Measurements from ENCODE around the gene ZNF462.
"Not testable (repeated sequence)": the region's sequence is repeated elsewhere in the genome, so short reads cannot be mapped to it uniquely, and the experiment has no call there.

Gene ZNF462

GRCh38 chr9:106970219-106970975 is 107.4 kb downstream of the ZNF462 start:
- no peak overlapping the region for H3K4me3 ChIP-seq (ENCODE audit: low read depth in 1 of 2, low read length in 2 of 2)
- H3K27me3 ChIP-seq (ENCODE audit: control insufficient read depth in 1 of 2, insufficient read depth in 2 of 2, low read length in 2 of 2), result no peaks in the 10 kb centered on the region
- H3K9ac ChIP-seq (ENCODE audit: low read length), result no peak overlapping the region
- no peak overlapping the region for H3K27ac ChIP-seq (ENCODE audit: low read depth, low read length)
- no peaks in the 10 kb centered on the region for H3K9me3 ChIP-seq (ENCODE audit: low read length)
- peaks cover 33% of the 10 kb centered on the region for H3K36me3 ChIP-seq (ENCODE audit: insufficient read depth, low read length)
- peaks cover 15% of the 10 kb centered on the region for H3K4me1 ChIP-seq (ENCODE audit: insufficient read depth, low read length)

GRCh38 chr9:106970976-106971457 is 108.1 kb downstream of the ZNF462 start:
- no peak overlapping the region for H3K27ac ChIP-seq (ENCODE audit: low read depth, low read length)
- peaks cover 37% of the 10 kb centered on the region for H3K36me3 ChIP-seq (ENCODE audit: insufficient read depth, low read length)
- H3K4me3 ChIP-seq (ENCODE audit: low read depth in 1 of 2, low read length in 2 of 2), result no peak overlapping the region
- no peaks in the 10 kb centered on the region for H3K9me3 ChIP-seq (ENCODE audit: low read length)
- H3K27me3 ChIP-seq (ENCODE audit: control insufficient read depth in 1 of 2, insufficient read depth in 2 of 2, low read length in 2 of 2), result no peaks in the 10 kb centered on the region
- H3K9ac ChIP-seq (ENCODE audit: low read length), result no peak overlapping the region
- H3K4me1 ChIP-seq (ENCODE audit: insufficient read depth, low read length), result peaks cover 15% of the 10 kb centered on the region

GRCh38 chr9:106972082-106972481 is 109.1 kb downstream of the ZNF462 start:
- Histone ChIP-seq H3K4me3 (ENCODE audit: low read depth in 1 of 2, low read length in 2 of 2) (no peak overlapping the region), H3K36me3 (ENCODE audit: insufficient read depth, low read length) (peaks cover 48% of the 10 kb centered on the region), H3K27me3 (ENCODE audit: control insufficient read depth in 1 of 2, insufficient read depth in 2 of 2, low read length in 2 of 2) (no peaks in the 10 kb centered on the region), H3K27ac (ENCODE audit: low read depth, low read length) (no peak overlapping the region), H3K9me3 (ENCODE audit: low read length) (no peaks in the 10 kb centered on the region), H3K9ac (ENCODE audit: low read length) (no peak overlapping the region), H3K4me1 (ENCODE audit: insufficient read depth, low read length) (peaks cover 15% of the 10 kb centered on the region)

- Histone ChIP-seq H3K27ac (ENCODE audit: low read depth, low read length) (no peak overlapping the region), H3K9ac (ENCODE audit: low read length) (no peak overlapping the region), H3K36me3 (ENCODE audit: insufficient read depth, low read length) (peaks cover 58% of the 10 kb centered on the region), H3K27me3 (ENCODE audit: control insufficient read depth in 1 of 2, insufficient read depth in 2 of 2, low read length in 2 of 2) (no peaks in the 10 kb centered on the region), H3K4me1 (ENCODE audit: insufficient read depth, low read length) (peaks cover 5% of the 10 kb centered on the region), H3K4me3 (ENCODE audit: low read depth in 1 of 2, low read length in 2 of 2) (no peak overlapping the region), H3K9me3 (ENCODE audit: low read length) (no peaks in the 10 kb centered on the region)
Measured at GRCh38 chr9:106974341-106974740, 111.4 kb downstream of the ZNF462 start.

GRCh38 chr9:106976772-106977171 is 113.8 kb downstream of the ZNF462 start:
- peaks cover 4% of the 10 kb centered on the region for H3K4me1 ChIP-seq (ENCODE audit: insufficient read depth, low read length)
- no peak overlapping the region for H3K4me3 ChIP-seq (ENCODE audit: low read depth in 1 of 2, low read length in 2 of 2)
- no peak overlapping the region for H3K9ac ChIP-seq (ENCODE audit: low read length)
- H3K27ac ChIP-seq (ENCODE audit: low read depth, low read length), result no peak overlapping the region
- H3K27me3 ChIP-seq (ENCODE audit: control insufficient read depth in 1 of 2, insufficient read depth in 2 of 2, low read length in 2 of 2), result no peaks in the 10 kb centered on the region
- peaks cover 61% of the 10 kb centered on the region for H3K36me3 ChIP-seq (ENCODE audit: insufficient read depth, low read length)
- H3K9me3 ChIP-seq (ENCODE audit: low read length), result no peaks in the 10 kb centered on the region

GRCh38 chr9:106980551-106981101 is 117.7 kb downstream of the ZNF462 start:
- Histone ChIP-seq H3K9ac (ENCODE audit: low read length) (no peak overlapping the region), H3K9me3 (ENCODE audit: low read length) (no peaks in the 10 kb centered on the region), H3K36me3 (ENCODE audit: insufficient read depth, low read length) (peaks cover 42% of the 10 kb centered on the region), H3K4me1 (ENCODE audit: insufficient read depth, low read length) (peaks cover 4% of the 10 kb centered on the region), H3K27me3 (ENCODE audit: control insufficient read depth in 1 of 2, insufficient read depth in 2 of 2, low read length in 2 of 2) (no peaks in the 10 kb centered on the region), H3K4me3 (ENCODE audit: low read depth in 1 of 2, low read length in 2 of 2) (no peak overlapping the region), H3K27ac (ENCODE audit: low read depth, low read length) (no peak overlapping the region)

GRCh38 chr9:106981396-106982287 is 118.7 kb downstream of the ZNF462 start:
- H3K9ac ChIP-seq (ENCODE audit: low read length), result no peak overlapping the region
- H3K27ac ChIP-seq (ENCODE audit: low read depth, low read length), result no peak overlapping the region
- H3K4me3 ChIP-seq (ENCODE audit: low read depth in 1 of 2, low read length in 2 of 2), result no peak overlapping the region
- no peaks in the 10 kb centered on the region for H3K27me3 ChIP-seq (ENCODE audit: control insufficient read depth in 1 of 2, insufficient read depth in 2 of 2, low read length in 2 of 2)
- peaks cover 35% of the 10 kb centered on the region for H3K36me3 ChIP-seq (ENCODE audit: insufficient read depth, low read length)
- peaks cover 4% of the 10 kb centered on the region for H3K4me1 ChIP-seq (ENCODE audit: insufficient read depth, low read length)
- H3K9me3 ChIP-seq (ENCODE audit: low read length), result no peaks in the 10 kb centered on the region

GRCh38 chr9:106982636-106983035 is 119.7 kb downstream of the ZNF462 start:
- Histone ChIP-seq H3K27ac (ENCODE audit: low read depth, low read length) (no peak overlapping the region), H3K36me3 (ENCODE audit: insufficient read depth, low read length) (peaks cover 26% of the 10 kb centered on the region), H3K9me3 (ENCODE audit: low read length) (no peaks in the 10 kb centered on the region), H3K4me3 (ENCODE audit: low read depth in 1 of 2, low read length in 2 of 2) (no peak overlapping the region), H3K4me1 (ENCODE audit: insufficient read depth, low read length) (peaks cover 4% of the 10 kb centered on the region), H3K9ac (ENCODE audit: low read length) (no peak overlapping the region), H3K27me3 (ENCODE audit: control insufficient read depth in 1 of 2, insufficient read depth in 2 of 2, low read length in 2 of 2) (no peaks in the 10 kb centered on the region)

GRCh38 chr9:106983346-106983745 is 120.4 kb downstream of the ZNF462 start:
- Histone ChIP-seq H3K27me3 (ENCODE audit: control insufficient read depth in 1 of 2, insufficient read depth in 2 of 2, low read length in 2 of 2) (no peaks in the 10 kb centered on the region), H3K4me3 (ENCODE audit: low read depth in 1 of 2, low read length in 2 of 2) (no peak overlapping the region), H3K9ac (ENCODE audit: low read length) (no peak overlapping the region), H3K27ac (ENCODE audit: low read depth, low read length) (no peak overlapping the region), H3K36me3 (ENCODE audit: insufficient read depth, low read length) (peaks cover 32% of the 10 kb centered on the region), H3K9me3 (ENCODE audit: low read length) (no peaks in the 10 kb centered on the region), H3K4me1 (ENCODE audit: insufficient read depth, low read length) (peaks cover 4% of the 10 kb centered on the region)

- H3K27ac ChIP-seq (ENCODE audit: low read depth, low read length); H3K9me3 ChIP-seq (ENCODE audit: low read length); H3K9ac ChIP-seq (ENCODE audit: low read length); H3K4me3 ChIP-seq (ENCODE audit: low read depth in 1 of 2, low read length in 2 of 2); H3K27me3 ChIP-seq (ENCODE audit: control insufficient read depth in 1 of 2, insufficient read depth in 2 of 2, low read length in 2 of 2); H3K4me1 ChIP-seq (ENCODE audit: insufficient read depth, low read length): not testable (repeated sequence)
- peaks cover 21% of the 10 kb centered on the region for H3K36me3 ChIP-seq (ENCODE audit: insufficient read depth, low read length)
Measured at GRCh38 chr9:106989904-106990303, 126.9 kb downstream of the ZNF462 start.

- H3K36me3 ChIP-seq (ENCODE audit: insufficient read depth, low read length), result peaks cover 21% of the 10 kb centered on the region
- no peak overlapping the region for H3K4me3 ChIP-seq (ENCODE audit: low read depth in 1 of 2, low read length in 2 of 2)
- no peaks in the 10 kb centered on the region for H3K27me3 ChIP-seq (ENCODE audit: control insufficient read depth in 1 of 2, insufficient read depth in 2 of 2, low read length in 2 of 2)
- no peak overlapping the region for H3K27ac ChIP-seq (ENCODE audit: low read depth, low read length)
- H3K9ac ChIP-seq (ENCODE audit: low read length), result no peak overlapping the region
- no peaks in the 10 kb centered on the region for H3K9me3 ChIP-seq (ENCODE audit: low read length)
- H3K4me1 ChIP-seq (ENCODE audit: insufficient read depth, low read length), result peaks cover 9% of the 10 kb centered on the region
Measured at GRCh38 chr9:106992186-106992585, 129.2 kb downstream of the ZNF462 start.

Data from muscle layer of colon (tissue), 2 donors.